ENCODE results near the gene CIB4.

CIB4 gene

GRCh38 chr2:26557244-26557925 lies 83.8 kb downstream of the CIB4 start:
- H3K9me3 ChIP-seq (ENCODE audit: control insufficient read depth, insufficient read depth, low read length) = no peaks in the 10 kb centered on the region
- no peak overlapping the region for H3K9ac ChIP-seq (ENCODE audit: low read depth, low read length)
- peaks cover 29% of the 10 kb centered on the region for H3K27me3 ChIP-seq (ENCODE audit: control insufficient read depth, insufficient read depth, low read length)
- H3K27ac ChIP-seq (ENCODE audit: low read depth, low read length) = no peak overlapping the region
- H3K4me1 ChIP-seq (ENCODE audit: control insufficient read depth, insufficient read depth, low read length) = peaks cover 10% of the 10 kb centered on the region
- H3K4me3 ChIP-seq (ENCODE audit: low read depth, low read length) = no peak overlapping the region
- H3K36me3 ChIP-seq (ENCODE audit: control insufficient read depth, insufficient read depth, low read length) = no peaks in the 10 kb centered on the region

- Histone ChIP-seq H3K9ac (ENCODE audit: low read depth, low read length) (no peak overlapping the region), H3K4me3 (ENCODE audit: low read depth, low read length) (no peak overlapping the region), H3K27me3 (ENCODE audit: control insufficient read depth, insufficient read depth, low read length) (peaks cover 21% of the 10 kb centered on the region)
Measured at GRCh38 chr2:26556309-26557243, 84.6 kb downstream of the CIB4 start.

GRCh38 chr2:26555246-26556133 lies 85.7 kb downstream of the CIB4 start:
- no peak overlapping the region for H3K27ac ChIP-seq (ENCODE audit: low read depth, low read length)
- no peak overlapping the region for H3K9ac ChIP-seq (ENCODE audit: low read depth, low read length)
- H3K4me1 ChIP-seq (ENCODE audit: control insufficient read depth, insufficient read depth, low read length) = peaks cover 10% of the 10 kb centered on the region
- no peaks in the 10 kb centered on the region for H3K9me3 ChIP-seq (ENCODE audit: control insufficient read depth, insufficient read depth, low read length)
- H3K36me3 ChIP-seq (ENCODE audit: control insufficient read depth, insufficient read depth, low read length) = no peaks in the 10 kb centered on the region
- no peak overlapping the region for H3K4me3 ChIP-seq (ENCODE audit: low read depth, low read length)
- peaks cover 11% of the 10 kb centered on the region; the same call in 1 of the 2 replicates for H3K27me3 ChIP-seq (ENCODE audit: control insufficient read depth, insufficient read depth, low read length)

More at GRCh38 chr2:26556309-26557243, 84.6 kb downstream of the CIB4 start:
- Histone ChIP-seq H3K27ac (ENCODE audit: low read depth, low read length) (no peak overlapping the region), H3K9me3 (ENCODE audit: control insufficient read depth, insufficient read depth, low read length) (no peaks in the 10 kb centered on the region), H3K4me1 (ENCODE audit: control insufficient read depth, insufficient read depth, low read length) (peaks cover 10% of the 10 kb centered on the region), H3K36me3 (ENCODE audit: control insufficient read depth, insufficient read depth, low read length) (no peaks in the 10 kb centered on the region)

GRCh38 chr2:26552641-26553374 lies 88.4 kb downstream of the CIB4 start:
- Histone ChIP-seq H3K27me3 (ENCODE audit: control insufficient read depth, insufficient read depth, low read length) (peaks cover 5% of the 10 kb centered on the region; the same call in 1 of the 2 replicates), H3K4me3 (ENCODE audit: low read depth, low read length) (no peak overlapping the region), H3K27ac (ENCODE audit: low read depth, low read length) (no peak overlapping the region), H3K9me3 (ENCODE audit: control insufficient read depth, insufficient read depth, low read length) (no peaks in the 10 kb centered on the region), H3K9ac (ENCODE audit: low read depth, low read length) (no peak overlapping the region), H3K36me3 (ENCODE audit: control insufficient read depth, insufficient read depth, low read length) (no peaks in the 10 kb centered on the region), H3K4me1 (ENCODE audit: control insufficient read depth, insufficient read depth, low read length) (no peaks in the 10 kb centered on the region)

GRCh38 chr2:26550276-26551015 lies 90.7 kb downstream of the CIB4 start:
- H3K4me1 ChIP-seq (ENCODE audit: control insufficient read depth, insufficient read depth, low read length) = no peaks in the 10 kb centered on the region
- no peaks in the 10 kb centered on the region for H3K9me3 ChIP-seq (ENCODE audit: control insufficient read depth, insufficient read depth, low read length)
- H3K27ac ChIP-seq (ENCODE audit: low read depth, low read length) = no peak overlapping the region
- H3K4me3 ChIP-seq (ENCODE audit: low read depth, low read length) = no peak overlapping the region
- no peaks in the 10 kb centered on the region for H3K27me3 ChIP-seq (ENCODE audit: control insufficient read depth, insufficient read depth, low read length)
- no peaks in the 10 kb centered on the region for H3K36me3 ChIP-seq (ENCODE audit: control insufficient read depth, insufficient read depth, low read length)
- H3K9ac ChIP-seq (ENCODE audit: low read depth, low read length) = no peak overlapping the region

- Histone ChIP-seq H3K9me3 (ENCODE audit: control insufficient read depth, insufficient read depth, low read length) (no peaks in the 10 kb centered on the region), H3K4me3 (ENCODE audit: low read depth, low read length) (no peak overlapping the region), H3K27me3 (ENCODE audit: control insufficient read depth, insufficient read depth, low read length) (no peaks in the 10 kb centered on the region), H3K4me1 (ENCODE audit: control insufficient read depth, insufficient read depth, low read length) (peaks cover 13% of the 10 kb centered on the region), H3K9ac (ENCODE audit: low read depth, low read length) (no peak overlapping the region), H3K36me3 (ENCODE audit: control insufficient read depth, insufficient read depth, low read length) (no peaks in the 10 kb centered on the region), H3K27ac (ENCODE audit: low read depth, low read length) (peak overlapping the region; percentile 7)
Measured at GRCh38 chr2:26542676-26543505, 98.3 kb downstream of the CIB4 start.

- Histone ChIP-seq H3K4me1 (ENCODE audit: control insufficient read depth, insufficient read depth, low read length) (peaks cover 13% of the 10 kb centered on the region), H3K9ac (ENCODE audit: low read depth, low read length) (no peak overlapping the region), H3K36me3 (ENCODE audit: control insufficient read depth, insufficient read depth, low read length) (no peaks in the 10 kb centered on the region), H3K27ac (ENCODE audit: low read depth, low read length) (no peak overlapping the region), H3K9me3 (ENCODE audit: control insufficient read depth, insufficient read depth, low read length) (no peaks in the 10 kb centered on the region), H3K27me3 (ENCODE audit: control insufficient read depth, insufficient read depth, low read length) (no peaks in the 10 kb centered on the region), H3K4me3 (ENCODE audit: low read depth, low read length) (no peak overlapping the region)
Measured at GRCh38 chr2:26542194-26542455, 99.0 kb downstream of the CIB4 start.

- Histone ChIP-seq H3K9me3 (ENCODE audit: control insufficient read depth, insufficient read depth, low read length) (no peaks in the 10 kb centered on the region), H3K4me3 (ENCODE audit: low read depth, low read length) (no peak overlapping the region), H3K27ac (ENCODE audit: low read depth, low read length) (no peak overlapping the region), H3K36me3 (ENCODE audit: control insufficient read depth, insufficient read depth, low read length) (no peaks in the 10 kb centered on the region), H3K27me3 (ENCODE audit: control insufficient read depth, insufficient read depth, low read length) (no peaks in the 10 kb centered on the region), H3K9ac (ENCODE audit: low read depth, low read length) (no peak overlapping the region), H3K4me1 (ENCODE audit: control insufficient read depth, insufficient read depth, low read length) (peaks cover 13% of the 10 kb centered on the region)
Measured at GRCh38 chr2:26541401-26542193, 99.6 kb downstream of the CIB4 start.

- Histone ChIP-seq H3K27me3 (ENCODE audit: control insufficient read depth, insufficient read depth, low read length) (no peaks in the 10 kb centered on the region), H3K27ac (ENCODE audit: low read depth, low read length) (no peak overlapping the region), H3K9me3 (ENCODE audit: control insufficient read depth, insufficient read depth, low read length) (no peaks in the 10 kb centered on the region), H3K9ac (ENCODE audit: low read depth, low read length) (no peak overlapping the region), H3K4me1 (ENCODE audit: control insufficient read depth, insufficient read depth, low read length) (peaks cover 13% of the 10 kb centered on the region), H3K36me3 (ENCODE audit: control insufficient read depth, insufficient read depth, low read length) (no peaks in the 10 kb centered on the region), H3K4me3 (ENCODE audit: low read depth, low read length) (no peak overlapping the region)
Measured at GRCh38 chr2:26540961-26541360, 100.2 kb downstream of the CIB4 start.
